ENCODE data around the gene MRPL24.

Gene MRPL24

GRCh38 chr1:156689953-156690674, 50.8 kb downstream of the MRPL24 start:
- Histone ChIP-seq H3K27ac (no peak overlapping the region), H3K4me1 (peaks cover 65% of the 10 kb centered on the region)

DNA sequence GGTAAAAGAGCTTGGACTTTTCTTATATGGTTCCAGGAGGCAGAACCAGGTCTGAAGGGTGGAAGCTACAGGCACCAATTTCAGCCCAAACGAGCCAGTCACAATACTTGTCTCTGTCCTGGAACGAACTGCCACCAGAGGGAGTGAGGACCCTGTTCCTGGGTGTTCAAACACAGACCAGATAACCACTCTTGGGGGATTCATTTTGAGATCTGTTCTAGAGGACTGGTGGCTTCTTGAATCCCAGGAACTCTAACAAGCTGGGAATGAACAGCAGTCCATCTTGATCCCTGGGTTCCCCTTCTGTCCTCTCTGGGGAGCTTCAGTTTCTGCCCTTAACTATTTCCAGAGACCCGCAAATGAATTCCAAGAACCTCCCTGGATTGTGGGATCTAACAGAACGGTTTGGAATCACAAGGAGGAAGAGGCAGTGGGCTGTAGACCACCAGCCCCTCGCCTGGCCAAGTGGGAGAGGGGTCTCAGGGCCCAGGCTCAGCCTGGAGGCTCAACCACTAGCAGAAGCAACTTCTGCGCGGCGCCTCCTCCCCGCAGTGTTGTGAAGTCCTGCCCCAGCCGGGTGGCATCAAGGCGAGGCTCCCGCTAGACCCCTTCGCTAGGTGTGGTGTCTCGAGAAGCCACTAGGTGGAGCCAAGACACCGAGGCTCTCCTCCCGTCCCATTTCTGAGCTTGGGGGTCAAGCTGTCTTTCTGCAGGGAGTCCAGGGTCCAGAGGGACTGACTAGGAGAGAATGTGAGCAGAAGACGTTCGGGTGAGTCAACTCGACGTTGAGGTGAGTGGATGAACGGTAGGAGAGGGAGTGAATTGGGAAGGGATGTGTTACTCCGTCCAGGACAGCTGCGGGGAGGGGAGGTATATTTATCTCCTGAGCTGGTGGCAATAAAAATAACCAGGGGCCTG, 51.6 kb downstream of the MRPL24 start:
- H3K27me3 ChIP-seq, result peaks cover 44% of the 10 kb centered on the region
- H3K9ac ChIP-seq, result no peak overlapping the region; the same call in 1 of the 2 replicates
- H4K20me1 ChIP-seq, result no peaks in the 10 kb centered on the region
- no peak overlapping the region for H3K27ac ChIP-seq
- no peaks in the 10 kb centered on the region for H3K9me3 ChIP-seq
- no peak overlapping the region for H3K4me3 ChIP-seq
- peaks cover 65% of the 10 kb centered on the region for H3K4me1 ChIP-seq
- TF ChIP-seq Cebpa-rat (IDR thresholded peaks at IDR 0.05), result no peak
- peak overlapping the region; percentile 78 for H3K4me2 ChIP-seq
- H3K36me3 ChIP-seq, result no peaks in the 10 kb centered on the region

More at GRCh38 chr1:156689953-156690674, 50.8 kb downstream of the MRPL24 start:
- TF ChIP-seq Cebpa-rat (IDR thresholded peaks at IDR 0.05), result no peak
- Histone ChIP-seq H3K36me3 (no peaks in the 10 kb centered on the region), H3K27me3 (peaks cover 44% of the 10 kb centered on the region), H3K4me3 (no peak overlapping the region), H3K9ac (no peak overlapping the region), H3K9me3 (no peaks in the 10 kb centered on the region), H3K4me2 (peak overlapping the region; percentile 78), H4K20me1 (no peaks in the 10 kb centered on the region)

Measured in BLaER1 (cell line).